NCI-H2029 (cell line): ENCODE results near the gene UVRAG.
"Not testable (repeated sequence)": the region's sequence is repeated elsewhere in the genome, so short reads cannot be mapped to it uniquely, and the experiment has no call there.

Experiments used
- DNase-seq: peaks from one replicate; lab custom pipeline; 2025; lab: John Stamatoyannopoulos, UW

The UVRAG gene

GRCh38 chr11:76075716-76076115 is 260.7 kb downstream of the UVRAG start:
- DNase-seq = no peak

DNA sequence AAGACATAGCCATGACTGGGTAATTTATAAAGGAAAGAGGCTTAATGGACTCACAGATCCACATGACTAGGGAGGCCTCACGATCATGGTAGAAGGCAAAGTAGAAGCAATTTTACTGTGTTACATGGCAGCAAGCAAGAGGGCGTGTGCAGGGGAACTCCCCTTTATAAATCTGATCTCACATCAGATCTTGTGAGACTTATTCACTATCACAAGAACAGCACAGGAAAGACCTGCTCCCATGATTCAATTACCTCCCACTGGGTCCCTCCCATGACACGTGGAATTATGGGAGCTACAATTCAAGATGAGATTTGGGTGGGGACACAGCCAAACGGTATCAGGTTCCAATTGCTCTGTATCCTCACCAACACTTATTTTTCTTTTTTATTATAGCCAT is 261.2 kb downstream of the UVRAG start:
- DNase-seq = not testable (repeated sequence)

DNA sequence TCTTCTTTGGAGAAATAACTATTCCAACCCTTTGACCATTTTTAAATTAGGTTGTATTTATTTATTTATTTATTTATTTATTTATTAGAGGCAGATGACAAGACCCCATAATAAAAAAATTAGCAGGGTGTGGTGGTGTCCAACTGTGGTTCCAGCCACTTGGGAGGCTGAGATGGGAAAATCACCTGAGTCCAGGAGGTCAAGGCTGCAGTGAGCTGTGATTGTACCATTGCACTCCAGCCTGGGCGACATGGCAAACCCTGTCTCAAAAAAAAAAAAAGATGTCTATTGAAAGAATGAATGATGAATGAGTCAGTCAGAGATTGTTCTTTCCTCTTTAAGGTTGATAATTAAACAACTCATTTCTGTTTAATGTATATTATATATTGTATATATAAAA is 261.7 kb downstream of the UVRAG start:
- DNase-seq = no peak

DNA sequence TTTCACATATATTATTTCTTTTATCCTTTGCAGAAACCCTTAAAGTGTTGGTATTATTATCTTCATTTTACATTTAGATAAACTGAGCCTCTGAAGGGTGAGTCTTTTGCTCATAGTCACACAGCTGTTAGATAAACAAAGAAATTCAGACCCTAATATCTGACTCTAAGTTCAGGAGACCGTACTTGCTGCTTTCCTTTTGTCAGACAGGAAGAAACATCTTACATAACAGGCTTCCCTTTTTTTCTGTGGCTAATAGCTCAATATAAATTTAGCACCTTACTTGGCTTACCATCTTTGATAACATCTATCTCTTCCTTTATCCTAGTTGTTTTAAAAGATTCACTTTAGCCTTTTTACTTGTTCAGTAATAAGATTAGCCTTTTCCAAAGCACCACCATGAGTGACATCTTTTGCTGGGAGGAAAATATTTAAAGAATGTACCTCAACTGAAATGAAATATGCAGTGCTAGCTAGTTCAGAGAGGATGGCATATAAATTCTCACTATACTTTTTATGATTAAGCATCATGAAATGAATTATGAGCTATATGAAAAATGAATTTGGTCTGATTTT is 262.7 kb downstream of the UVRAG start:
- DNase-seq = no peak

DNA sequence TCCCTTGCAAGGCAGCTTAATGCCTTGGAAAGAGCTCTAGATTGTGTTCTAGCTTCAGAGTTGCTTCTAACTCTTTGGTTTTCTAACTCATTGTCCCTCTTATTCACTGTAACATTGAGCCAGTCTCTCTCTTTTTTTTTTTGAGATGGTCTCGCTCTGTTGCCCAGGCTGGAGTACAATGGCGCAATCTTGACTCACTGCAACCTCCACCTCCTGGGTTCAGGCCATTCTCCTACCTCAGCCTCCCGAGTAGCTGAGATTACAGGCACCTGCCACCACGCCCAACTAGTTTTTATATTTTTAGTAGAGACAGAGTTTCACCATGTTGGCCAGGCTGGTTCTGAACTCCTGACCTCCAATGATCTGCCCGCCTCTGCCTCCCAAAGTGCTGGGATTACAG is 266.1 kb downstream of the UVRAG start:
- DNase-seq = not testable (repeated sequence)

- no peak for DNase-seq
Measured at GRCh38 chr11:76083563-76084451, 268.8 kb downstream of the UVRAG start.

GRCh38 chr11:76085270-76085669 is 270.3 kb downstream of the UVRAG start:
- no peak for DNase-seq

DNA sequence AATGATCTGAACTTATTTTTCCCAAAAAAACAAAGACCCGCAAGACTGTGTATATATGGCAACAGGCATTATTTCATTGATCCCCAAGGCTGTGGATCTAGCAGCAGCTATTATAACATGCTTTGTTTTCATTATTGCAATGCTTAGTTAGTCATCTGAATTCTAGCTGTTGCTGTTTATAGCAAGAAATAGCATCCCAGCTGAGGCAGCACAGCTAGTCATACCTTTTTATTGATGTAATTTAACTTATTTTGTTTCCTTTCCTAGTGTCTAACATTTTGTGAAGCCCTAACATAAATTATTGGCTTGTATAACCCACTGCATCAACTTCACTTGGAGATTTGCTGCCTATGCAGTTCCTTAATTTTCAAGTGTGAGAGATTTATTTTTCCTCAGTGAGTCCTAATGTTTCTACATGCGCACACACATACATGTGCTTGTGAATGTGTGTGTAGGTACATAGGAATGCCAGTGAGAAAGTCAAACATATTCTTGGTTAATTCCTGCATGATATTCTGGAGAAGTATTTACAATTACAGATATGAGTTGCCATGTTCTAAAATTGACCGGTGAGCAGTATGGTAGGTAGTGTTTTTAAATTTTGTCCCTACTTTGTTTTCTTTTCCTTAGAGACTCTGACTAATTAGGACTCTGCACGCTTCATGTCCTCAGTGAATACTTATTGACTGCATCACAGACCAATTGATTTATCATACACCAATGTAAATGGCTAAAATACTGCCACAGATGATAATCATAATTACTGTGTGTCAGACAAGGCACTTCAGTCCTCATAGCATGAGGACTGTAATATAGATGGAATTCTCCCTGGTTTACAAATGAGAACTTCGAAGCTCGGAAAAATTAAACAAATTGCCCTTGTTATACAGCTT is 272.0 kb downstream of the UVRAG start:
- no peak for DNase-seq

DNA sequence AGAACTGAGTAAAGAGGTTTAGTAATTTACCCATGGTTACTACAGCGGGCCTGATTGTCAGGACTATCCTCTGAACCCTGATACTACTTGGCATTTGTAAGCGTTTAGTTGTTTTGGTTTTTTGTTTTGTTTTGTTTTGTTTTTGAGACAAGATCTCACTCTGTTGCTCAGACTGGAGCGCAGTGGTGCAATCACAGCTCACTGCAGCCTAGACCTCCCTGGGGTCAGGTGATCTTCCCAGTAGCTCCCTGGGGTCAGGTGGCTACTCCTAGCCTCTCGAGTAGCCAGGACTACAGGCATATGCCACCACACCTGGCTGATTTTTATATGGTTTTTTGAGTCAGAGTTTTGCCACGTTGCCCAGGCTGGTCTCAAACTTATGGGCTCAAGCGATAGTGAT is 272.7 kb downstream of the UVRAG start:
- DNase-seq = no peak

GRCh38 chr11:76088511-76088910 is 273.5 kb downstream of the UVRAG start:
- DNase-seq = no peak

GRCh38 chr11:76090174-76090573 is 275.2 kb downstream of the UVRAG start:
- no peak for DNase-seq

GRCh38 chr11:76090821-76091220 is 275.8 kb downstream of the UVRAG start:
- no peak for DNase-seq

- peak; percentile 7 for DNase-seq
Measured at GRCh38 chr11:76094740-76095139, 279.7 kb downstream of the UVRAG start.

DNA sequence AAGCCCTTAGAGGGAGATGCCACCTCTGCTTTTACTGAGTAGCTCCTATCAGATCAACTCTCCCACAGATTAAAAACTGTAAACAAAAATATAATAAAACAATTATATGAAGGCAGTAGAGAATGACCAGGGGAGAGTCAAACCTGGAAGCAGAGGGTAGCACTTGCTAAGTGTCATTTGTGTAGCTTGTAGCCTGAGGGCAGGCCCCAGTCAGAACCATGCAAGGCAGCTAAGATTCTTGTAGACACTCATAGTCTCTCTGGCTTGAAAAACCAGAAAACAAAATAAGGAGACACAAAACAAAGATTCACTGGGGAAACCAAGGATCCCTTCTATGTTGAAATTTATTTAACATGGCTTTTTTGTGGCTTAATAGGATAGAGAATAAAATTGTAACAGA is 280.9 kb downstream of the UVRAG start:
- no peak for DNase-seq

GRCh38 chr11:76096552-76096951 is 281.5 kb downstream of the UVRAG start:
- DNase-seq = no peak

- no peak for DNase-seq
Measured at GRCh38 chr11:76102802-76103201, 287.8 kb downstream of the UVRAG start.

GRCh38 chr11:76103460-76103859 is 288.4 kb downstream of the UVRAG start:
- DNase-seq = no peak

GRCh38 chr11:76104285-76104684 is 289.3 kb downstream of the UVRAG start:
- DNase-seq = no peak

GRCh38 chr11:76105637-76106036 is 290.6 kb downstream of the UVRAG start:
- DNase-seq = no peak

GRCh38 chr11:76107971-76108370 is 293.0 kb downstream of the UVRAG start:
- DNase-seq = no peak

GRCh38 chr11:76114238-76114637 is 299.2 kb downstream of the UVRAG start:
- no peak for DNase-seq

DNA sequence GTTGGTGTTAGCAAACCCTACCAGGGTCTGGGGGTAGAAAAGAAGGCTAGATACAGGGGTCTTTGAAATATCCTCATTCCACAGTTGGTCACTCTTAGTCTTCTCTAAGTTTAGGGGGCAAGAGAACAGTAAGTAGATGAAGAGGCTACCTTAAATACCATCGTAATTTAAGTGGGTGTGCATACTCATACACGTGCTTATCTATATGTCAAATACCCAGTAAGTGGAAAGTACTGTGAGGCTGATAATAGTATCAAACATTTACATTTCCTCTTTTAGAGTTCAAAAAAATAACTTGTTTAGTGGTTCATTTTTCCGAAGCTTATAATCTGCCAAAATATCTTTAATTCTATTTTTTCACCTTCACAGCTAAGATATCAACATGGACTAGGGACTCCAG is 300.5 kb downstream of the UVRAG start:
- DNase-seq = no peak

DNA sequence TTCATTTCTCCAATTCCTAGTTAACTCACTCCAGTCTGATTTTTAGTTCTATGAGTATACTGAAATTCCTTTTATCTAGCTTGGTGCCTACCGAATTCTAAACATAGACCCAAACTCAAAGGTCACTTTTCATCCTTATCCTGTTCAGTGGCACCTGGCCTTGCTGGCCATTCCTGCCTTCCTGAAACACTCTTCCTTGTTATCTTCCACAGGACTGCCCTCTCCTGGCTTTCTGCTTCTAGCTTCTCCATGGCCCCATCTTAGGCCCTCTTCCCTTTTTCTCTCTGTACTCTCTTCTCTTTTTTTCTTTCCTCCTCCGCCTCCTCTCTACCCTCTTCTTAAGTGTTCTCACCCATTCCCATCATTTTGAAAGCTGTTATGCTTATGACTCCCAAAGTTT is 304.0 kb downstream of the UVRAG start:
- no peak for DNase-seq
